ENCODE data around the gene SCLY.

- TF ChIP-seq GATA2 (IDR thresholded peaks at IDR 0.05; ENCODE audit: low read depth, low read length) (no peak), GATA3 (IDR thresholded peaks at IDR 0.05; ENCODE audit: low read depth, low read length) (no peak)
Measured at GRCh38 chr2:238031751-238032150, 29.1 kb upstream of the SCLY start.

Measured in SH-SY5Y (cell line).